HG02610 (cell line): ENCODE measurements around the gene DNAAF6.
"Not testable (repeated sequence)": the region's sequence is repeated elsewhere in the genome, so short reads cannot be mapped to it uniquely, and the experiment has no call there.

Experiments
- ATAC-seq: cut with Tn5 transposase; IDR thresholded peaks from one replicate; pipeline ENCODE4 v1.9.1; 2021; ENCODE audit warnings: mild to moderate bottlenecking, moderate library complexity; ENCODE audit not compliant: unreplicated experiment

DNAAF6 gene

DNA sequence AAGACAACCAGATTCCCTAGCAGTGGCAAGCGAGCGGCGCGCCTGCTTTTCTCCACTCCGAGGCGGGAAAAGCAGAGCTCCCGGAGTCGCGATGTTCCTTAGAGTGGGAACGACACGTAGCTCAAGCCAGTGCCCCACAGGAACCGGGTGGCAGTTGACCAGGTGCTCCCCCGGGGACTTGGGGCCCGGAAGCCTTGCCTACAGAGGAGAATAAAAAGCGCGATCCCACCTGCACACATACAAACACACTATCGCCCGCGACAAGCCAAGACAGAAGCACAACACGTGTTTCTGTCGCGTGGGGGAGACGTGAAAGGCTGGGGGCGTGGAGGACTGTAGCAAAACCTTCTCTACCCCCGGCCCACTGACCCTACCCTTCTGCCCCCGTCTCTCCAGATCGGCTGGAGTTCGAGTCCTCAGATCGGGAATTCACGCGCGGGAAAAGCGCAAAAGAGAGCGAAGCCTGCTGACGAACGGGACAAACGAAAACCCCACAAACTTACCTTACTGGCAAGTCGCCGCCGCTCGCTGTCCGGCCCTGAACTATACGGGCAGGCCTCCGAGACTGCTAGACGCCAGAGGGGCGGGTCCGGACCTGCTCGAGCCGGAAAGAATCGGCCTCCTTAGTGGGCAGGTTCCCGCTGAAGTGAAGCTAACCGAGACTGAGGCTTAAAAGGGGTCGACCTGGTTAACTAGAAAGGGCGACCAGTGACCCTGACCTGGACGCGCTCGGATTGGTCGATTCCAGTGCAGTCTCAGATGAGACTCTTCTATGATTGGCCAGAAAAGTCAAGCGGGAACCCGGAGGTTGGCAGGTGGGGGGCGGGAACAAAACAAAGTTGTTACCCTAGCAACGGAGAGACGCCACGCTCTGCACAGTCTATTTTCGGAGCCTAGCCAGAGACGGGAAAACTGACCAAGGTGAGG, at the start of gene DNAAF6, which contains the start of gene NUP62CL:
Gene DNAAF6 (plus strand): TSS at position 842 of the 927 bp plus-strand sequence. CDS start 6,265 bp downstream, outside the sequence.
Gene NUP62CL (minus strand): TSS at position 664 of the 927 bp plus-strand sequence. CDS start 31,287 bp downstream, outside the sequence.
- peak; percentile 96 for ATAC-seq

DNA sequence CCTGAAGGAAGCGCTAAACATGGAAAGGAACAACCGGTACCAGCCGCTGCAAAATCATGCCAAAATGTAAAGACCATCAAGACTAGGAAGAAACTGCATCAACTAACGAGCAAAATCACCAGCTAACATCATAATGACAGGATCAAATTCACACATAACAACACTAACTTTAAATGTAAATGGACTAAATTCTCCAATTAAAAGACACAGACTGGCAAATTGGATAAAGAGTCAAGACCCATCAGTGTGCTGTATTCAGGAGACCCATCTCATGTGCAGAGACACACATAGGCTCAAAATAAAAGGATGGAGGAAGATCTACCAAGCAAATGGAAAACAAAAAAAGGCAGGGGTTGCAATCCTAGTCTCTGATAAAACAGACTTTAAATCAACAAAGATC, 48.8 kb upstream of the DNAAF6 start:
- ATAC-seq = not testable (repeated sequence)

DNA sequence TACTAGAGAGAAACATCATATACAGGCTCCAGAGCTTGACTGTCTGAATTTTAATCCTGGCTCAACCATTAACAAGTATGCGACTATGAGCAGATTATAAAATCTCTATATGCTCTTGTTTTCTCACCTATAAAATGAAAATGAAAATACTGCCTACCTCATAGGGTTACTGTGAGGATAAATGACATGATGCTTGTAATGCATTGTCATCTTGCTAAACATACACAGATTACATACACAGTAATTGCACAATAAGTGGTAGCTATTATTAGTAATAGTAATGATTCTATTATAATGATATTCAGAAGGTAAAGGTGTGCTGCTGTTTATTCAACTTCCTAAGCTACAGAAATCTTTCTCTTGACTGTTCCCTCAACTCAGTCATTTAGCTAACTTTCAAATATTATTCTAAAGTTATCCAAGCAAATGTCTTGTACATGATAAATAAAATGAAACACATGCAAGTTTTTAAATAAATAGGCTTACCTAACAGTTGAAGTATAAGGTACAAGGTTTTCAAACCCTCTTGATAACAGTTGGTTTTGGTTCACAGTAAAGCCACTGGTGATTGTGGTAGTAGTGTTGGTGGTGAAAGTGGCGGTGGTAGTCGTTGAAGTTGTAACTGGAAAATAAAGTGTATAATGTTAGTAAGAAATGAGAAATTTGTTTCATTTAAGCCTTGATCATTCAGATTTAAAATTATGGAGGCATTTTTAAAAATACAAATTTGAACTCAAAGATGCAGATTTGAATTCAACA, 39.1 kb upstream of the DNAAF6 start:
- ATAC-seq = no peak

DNA sequence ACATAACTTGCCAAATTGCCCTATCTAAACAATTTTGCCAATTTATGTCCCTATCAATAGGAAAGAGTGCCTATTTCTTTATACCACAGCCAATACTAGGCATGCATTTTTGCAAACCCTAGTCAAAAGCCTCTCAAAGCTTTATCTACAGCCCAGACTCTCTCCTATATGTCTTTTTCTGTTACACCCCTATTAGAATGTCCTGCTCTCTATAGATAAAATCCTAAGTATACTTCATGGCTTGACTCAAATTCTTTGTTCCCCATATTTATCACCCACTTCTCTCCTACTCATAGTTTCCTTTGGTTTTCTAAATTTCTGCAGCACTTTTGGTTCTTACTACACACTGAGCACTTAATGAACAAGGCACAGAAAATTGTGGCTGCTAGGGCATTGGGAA, 38.2 kb upstream of the DNAAF6 start:
- no peak for ATAC-seq

DNA sequence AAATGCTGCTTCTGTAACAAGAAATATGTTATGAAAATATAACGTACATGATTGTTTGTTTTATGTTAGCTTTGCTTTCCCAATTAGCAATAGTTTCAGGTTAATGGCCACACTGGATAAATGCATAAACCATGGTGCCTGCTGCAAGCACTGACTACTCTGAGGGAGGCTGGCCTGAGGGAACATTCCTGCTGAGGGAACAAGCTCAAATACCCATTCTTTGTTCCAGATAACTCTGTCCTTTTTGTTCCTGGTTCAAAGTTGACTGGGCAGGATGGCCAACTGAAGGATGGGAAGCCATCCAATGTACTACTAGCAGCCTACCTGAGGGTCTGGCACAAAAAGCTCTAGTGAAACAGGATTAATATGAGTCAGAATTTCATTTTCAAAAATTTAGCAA, 37.7 kb upstream of the DNAAF6 start:
- no peak for ATAC-seq

DNA sequence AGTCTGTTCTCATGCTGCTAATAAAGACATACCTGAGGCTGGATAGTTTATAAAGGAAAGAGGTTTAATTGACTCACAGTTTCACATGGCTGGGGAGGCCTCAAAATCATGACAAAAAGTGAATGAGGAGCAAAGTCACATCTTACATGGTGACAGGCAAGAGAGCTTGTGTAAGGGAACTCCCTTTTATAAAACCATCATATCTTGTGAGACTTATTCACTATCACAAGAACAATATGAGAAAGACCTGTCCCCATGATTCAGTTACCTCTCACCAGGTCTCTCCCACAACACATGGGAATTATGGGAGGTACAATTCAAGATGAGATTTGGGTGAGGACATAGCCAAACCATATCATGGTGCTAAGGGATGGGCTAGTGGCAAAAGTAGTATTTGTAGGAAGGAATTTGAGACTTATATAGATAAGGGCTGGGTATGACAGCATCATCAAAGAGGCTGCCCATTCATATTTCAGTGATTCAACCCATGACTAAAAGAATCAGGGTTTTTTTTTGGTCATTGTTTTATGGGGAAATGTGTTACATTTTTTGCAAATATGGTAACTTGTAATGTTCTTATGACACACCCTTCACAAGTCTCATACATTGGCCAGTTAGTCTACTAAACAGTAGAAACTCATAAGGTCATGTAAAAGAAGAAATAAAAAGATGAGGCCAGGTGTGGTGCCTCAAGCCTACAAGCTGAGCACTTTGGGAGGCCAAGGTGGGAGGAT, 34.9 kb upstream of the DNAAF6 start:
- no peak for ATAC-seq

DNA sequence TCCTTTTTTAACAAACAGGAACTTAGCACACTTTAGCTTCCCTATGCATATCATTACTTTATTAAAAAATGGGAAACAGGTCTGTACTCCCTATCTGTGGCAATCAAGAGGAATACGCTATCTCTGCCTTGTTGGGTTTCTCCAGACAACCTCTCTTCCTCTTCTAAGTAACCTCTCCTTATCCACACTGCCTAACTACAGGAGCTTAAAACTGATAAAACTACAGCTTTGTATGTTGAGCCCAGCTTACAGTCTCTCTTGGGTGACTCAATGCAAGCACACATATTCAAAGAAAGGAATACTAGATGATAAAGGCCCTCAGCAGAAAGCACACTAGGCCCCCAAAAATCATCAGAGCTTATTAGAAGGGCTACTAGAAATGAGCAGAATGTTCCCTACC, 9.1 kb upstream of the DNAAF6 start:
- ATAC-seq = no peak

DNA sequence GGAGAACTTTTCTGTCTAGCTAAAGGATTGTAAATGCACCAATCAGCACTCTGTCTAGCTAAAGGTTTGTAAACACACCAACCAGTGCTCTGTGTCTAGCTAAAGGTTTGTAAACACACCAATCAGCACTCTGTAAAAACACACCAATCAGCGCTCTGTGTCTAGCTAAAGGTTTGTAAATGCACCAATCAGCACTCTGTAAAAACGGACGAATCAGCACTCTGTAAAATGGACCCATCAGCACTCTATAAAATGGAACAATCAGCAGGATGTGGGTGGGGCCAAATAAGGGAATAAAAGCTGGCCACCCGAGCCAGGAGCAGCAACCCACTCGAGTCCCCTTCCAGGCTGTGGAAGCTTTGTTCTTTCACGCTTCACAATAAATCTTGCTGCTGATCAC, 8.3 kb upstream of the DNAAF6 start:
- not testable (repeated sequence) for ATAC-seq

DNA sequence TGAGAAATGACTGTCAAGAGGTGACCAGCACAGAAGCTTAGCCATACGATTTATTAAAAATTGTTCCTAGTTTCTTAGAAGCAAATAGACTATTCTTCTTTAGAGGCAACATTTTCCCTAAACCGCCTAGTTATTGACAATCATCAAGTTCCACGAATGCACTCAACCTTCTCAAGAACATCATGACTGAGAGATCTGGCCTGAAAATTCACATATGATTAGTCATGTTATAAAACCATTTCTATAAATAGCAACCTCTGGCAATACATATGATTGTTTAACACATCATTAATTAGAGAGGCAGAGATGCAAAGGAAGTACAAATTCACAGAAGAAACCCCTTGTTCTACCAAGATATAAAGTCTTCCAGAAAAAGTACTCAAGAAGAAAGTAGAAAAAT, 6.9 kb upstream of the DNAAF6 start:
- ATAC-seq = no peak

DNA sequence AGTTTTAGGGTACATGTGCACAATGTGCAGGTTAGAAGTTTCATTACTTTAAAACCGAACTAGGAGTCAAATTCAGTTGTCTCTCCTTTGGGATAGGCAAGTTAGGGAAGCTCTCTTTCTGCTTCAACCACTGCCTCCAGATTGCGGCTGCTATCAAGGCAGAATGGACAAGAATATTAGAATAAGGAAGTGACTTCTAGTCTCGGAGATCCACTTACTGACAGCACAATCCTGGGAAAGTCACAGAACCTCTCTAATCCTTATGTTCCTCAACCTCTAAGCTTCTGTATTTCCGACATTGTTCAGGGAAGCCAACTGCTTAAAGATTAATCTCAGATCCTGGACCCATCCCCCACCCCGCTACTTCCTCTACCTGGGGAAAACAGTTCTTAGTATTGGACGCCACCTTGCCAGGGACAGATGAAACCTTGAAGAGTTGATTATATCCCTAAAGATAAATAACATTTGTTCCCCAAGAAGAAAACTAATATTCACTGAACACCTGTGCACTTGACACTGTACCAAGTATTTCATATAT, 2.3 kb upstream of the DNAAF6 start:
- no peak for ATAC-seq

DNA sequence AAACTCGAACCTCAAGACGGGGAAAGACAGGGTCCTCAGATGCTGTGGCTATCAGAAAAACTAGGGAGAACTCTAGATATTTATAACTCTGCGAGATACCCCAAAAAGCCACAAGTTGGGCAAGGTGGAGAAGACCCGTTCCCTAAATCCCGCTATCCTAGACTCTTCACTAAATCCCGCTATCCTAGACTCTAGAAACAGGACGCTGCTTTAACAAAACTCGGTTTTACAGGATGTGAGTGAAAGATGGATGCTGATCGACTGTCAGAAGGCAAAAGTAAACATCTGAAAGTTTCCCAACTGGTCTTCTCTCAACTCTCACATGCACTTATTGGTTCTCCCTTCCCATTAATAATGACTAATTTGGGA, 270 bp downstream of the DNAAF6 start:
- ATAC-seq = no peak

DNA sequence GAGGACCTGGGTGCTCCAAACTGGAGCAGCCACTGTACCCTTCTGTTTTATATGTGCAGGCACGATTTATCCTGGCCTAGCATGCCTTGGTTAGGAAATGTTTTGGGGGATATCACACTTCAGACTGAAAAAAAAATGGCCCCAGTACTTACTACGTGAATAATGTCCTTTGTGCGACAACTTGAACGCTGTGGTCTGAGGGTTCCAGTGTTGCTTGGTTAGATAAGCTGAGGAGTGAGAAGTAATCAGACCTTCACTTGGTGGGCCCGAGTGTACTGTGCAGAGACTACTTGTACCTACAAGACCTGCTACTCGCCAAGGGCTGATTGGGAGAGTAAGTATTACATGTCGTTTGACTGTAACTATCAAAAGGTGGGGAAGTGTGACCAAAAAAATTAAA, 678 bp downstream of the DNAAF6 start:
- no peak for ATAC-seq

DNA sequence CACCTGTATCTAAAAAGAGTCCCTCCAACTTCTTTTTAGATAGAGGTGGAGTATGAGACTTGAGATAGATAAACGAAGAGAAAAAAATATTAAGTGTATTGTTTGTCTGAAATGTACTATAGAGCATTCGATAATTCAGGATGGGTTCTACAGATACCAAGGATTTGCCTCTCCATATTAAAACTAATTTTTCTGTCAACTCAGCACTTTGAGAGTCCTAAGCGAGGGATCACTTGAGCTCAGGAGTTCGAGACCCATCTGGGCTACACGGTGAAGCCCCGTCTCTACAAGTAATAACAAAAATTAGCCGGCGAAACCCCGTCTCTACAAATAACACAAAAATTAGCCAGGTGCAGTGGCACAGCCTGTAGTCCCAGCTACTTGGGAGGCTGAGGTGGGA, 1.5 kb downstream of the DNAAF6 start:
- no peak for ATAC-seq

DNA sequence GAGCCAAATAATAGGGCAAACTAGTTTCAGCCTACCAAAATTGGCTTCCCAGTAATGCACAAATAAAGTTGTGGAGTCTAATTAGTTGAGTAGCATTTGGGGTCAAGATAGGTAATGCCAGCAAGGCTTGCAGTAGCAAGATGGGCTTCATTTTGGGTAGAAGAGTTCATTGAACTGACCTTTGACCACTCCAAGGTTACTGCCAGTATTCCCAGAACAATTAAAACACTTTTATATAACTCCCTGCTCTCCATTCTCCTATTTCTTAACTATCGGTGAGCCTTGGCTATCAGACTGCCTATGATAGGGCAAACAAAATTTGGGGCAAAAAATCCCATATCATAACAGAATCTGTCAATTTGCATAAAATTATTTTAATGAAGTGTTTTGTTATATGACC, 7.1 kb downstream of the DNAAF6 start:
- ATAC-seq = no peak

DNA sequence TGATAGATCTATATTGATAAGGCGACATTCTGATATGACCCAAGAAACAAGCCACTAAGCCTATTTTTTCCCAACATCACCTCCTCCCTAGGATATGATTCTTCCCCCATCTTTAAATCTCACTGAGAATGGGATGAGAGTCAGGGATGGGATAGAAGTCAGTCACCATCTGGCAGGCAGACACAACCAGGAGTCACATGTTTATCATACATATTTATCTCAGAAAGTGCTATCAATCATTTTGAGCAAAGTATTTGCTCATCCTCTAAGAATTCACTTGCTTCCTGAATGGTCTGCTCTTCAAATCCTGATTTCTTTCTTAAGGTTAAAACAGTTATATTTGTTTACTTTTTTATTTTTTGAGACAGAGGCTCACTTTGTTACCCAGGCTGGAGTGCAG, 20.3 kb downstream of the DNAAF6 start:
- ATAC-seq = no peak

DNA sequence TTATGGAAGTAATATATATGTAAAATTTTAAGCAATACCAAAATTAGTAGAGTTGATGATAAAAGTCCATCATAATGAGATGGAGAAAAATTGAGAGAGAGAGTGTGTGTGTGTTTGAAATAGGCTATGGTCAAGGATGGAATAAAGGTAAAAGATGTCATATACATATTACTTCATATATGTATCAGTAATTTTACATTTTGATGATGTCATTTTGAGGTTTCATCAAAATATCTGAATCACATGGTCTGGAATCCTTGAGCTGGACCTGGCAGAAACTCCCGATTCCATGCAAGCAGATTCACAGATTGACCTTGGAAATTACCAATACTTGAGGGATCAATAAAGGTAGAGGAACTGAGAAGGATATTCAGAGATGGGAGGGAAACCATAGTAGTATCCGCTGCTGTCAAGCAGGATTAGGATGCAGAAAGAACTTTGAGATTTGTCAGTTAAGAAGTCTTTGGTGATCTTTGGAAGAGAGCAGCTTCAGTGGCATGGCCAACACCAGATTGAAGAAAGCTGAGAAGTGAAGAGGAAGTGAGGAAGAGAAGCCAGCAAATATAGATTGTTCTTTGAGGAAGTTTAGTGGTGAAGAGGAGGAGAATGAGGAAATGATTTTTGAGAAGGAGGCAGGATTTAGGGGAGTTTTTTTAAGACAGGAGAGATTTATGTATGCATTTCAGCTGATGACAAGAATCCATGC, 21.5 kb downstream of the DNAAF6 start:
- ATAC-seq = no peak

DNA sequence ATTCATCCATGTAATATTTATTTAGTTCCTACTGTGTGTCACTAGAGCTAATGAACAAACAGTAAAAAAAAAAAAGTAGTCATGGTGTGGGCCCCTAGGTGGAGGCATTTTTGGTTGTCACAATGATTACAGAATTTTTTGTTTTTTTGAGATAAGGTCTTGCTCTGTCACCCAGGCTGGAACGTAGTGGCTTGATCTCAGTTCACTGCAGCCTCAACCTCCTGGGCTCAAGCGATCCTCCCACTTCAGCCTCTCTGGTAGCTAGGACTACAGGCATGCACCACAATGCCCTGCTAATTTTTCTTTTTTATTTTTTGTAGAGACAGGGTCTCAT, 22.0 kb downstream of the DNAAF6 start:
- no peak for ATAC-seq

DNA sequence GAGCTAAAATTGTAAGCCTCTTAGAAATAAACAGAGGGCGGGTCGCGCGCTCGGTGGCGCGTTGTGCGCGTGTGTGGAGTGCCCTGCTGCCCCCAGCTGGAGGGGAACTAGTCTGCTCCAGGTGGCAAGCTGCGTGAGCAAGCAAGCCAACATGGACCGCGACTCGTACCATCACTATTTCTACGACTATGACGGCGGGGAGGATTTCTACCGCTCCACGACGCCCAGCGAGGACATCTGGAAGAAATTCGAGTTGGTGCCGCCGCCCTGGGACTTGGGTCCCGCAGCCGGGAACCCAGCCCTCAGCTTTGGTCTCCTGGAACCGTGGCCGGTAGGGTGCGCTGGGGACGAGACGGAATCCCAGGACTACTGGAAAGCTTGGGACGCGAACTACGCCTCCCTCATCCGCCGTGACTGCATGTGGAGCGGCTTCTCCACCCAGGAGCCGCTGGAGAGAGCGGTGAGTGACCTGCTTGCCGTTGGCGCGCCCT, 66.1 kb downstream of the DNAAF6 start:
- ATAC-seq = no peak

DNA sequence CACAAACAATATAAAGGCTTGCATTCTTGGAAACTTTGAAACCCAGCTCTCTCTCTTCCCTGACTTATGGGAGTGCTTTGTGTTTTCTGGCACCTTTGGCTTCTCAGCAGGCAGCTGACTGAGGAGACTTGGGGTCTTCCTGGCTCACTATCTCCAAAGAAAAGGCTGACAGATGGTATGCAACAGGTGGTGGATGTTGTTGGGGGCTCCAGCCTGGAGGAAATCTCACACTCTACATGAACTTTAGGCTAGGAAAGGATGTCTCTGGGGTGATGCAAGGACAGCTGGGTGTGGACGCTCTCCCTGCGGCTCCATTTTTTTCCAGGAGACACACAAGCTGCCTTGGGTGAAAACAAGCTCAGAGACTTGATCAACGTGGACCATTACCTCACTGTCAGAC, 67.4 kb downstream of the DNAAF6 start:
- ATAC-seq = no peak

DNA sequence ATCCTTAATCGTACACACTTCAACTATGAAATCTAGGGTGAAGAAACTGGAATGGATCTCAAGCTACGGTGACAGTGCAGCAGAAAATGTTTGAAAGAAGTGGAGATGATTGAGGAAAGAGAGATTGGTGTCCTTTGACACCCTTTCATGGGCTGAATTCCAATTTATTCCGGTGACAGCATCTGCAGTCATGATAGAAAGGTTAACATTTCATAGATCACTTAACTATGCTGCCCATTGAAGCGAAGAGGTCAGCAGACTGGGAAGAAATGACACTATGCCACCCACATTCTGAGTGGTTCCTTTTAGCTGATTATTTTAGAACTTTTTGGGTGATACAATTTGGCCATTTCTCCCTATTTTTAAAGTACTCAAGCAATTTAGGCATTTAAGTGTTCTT, 82.3 kb downstream of the DNAAF6 start:
- ATAC-seq = no peak
